Prostate gland (tissue), 2 donors: ENCODE data around the gene TSEN54. TPM values are rescaled to one million over a fixed set of nuclear protein-coding genes. Genes with fewer than 3 reads are reported as not detected.

Experiments used
- DNase-seq: peaks from one replicate; pipeline ENCODE4 v3.0.0-alpha.2; 2019; ENCODE audit warnings: low spot score
- H3K27ac ChIP-seq, 2 donors: fragments of 200-600 bp; sonication (generic); 2 replicates each; pipeline ENCODE4 v1.5.1; 2017 to 2019
- H3K27me3 ChIP-seq: fragments of 200-600 bp; sonication (generic); replicated peaks from 2 replicates; pipeline ENCODE4 v1.5.1; 2019; ENCODE audit not compliant: insufficient read depth
- H3K36me3 ChIP-seq, 2 donors: fragments of 200-600 bp; sonication (generic); 1 replicate in 1 of 2; 2 replicates in 1 of 2; pipeline versions ENCODE4 v1.5.1 to v1.8.1; 2017 to 2019
- H3K4me1 ChIP-seq: fragments of 200-600 bp; sonication (generic); replicated peaks from 2 replicates; pipeline ENCODE4 v1.5.1; 2019
- H3K4me3 ChIP-seq, 2 donors: fragments of 200-600 bp; sonication (generic); 2 replicates each; pipeline ENCODE4 v1.5.1; 2017 to 2019
- H3K9me3 ChIP-seq: fragments of 200-600 bp; sonication (generic); 2 replicates; pipeline ENCODE4 v1.5.1; 2017
- POLR2A ChIP-seq: fragments of 450-650 bp; IDR thresholded peaks from one replicate; pipeline ENCODE4 v1.6.1; 2016; ENCODE audit warnings: antibody characterized with exemption, mild to moderate bottlenecking
- POLR2AphosphoS5 ChIP-seq: sonication (generic); formaldehyde crosslinking; IDR thresholded peaks from one replicate; pipeline ENCODE4 v1.6.1; 2017; ENCODE audit warnings: antibody characterized with exemption
- WGBS: methylation state at CpG from one replicate; pipeline ENCODE4 v1.1.5; 2018; 5-methylcytosine and 5-hydroxymethylcytosine counted together
- intact Hi-C: fragments of 100-400 bp; cut with DNase I; formaldehyde crosslinking; loops from one replicate; pipeline ENCODE4 v1.14.2; 2022
- total RNA-seq, 2 donors: library from RNA; depleted of rRNA; stranded (reverse); fragments of >200 nt; gene quantifications; one replicate each; pipeline ENCODE4 v1.1.0, GENCODE V29; 2016
- TF ChIP-seq, protein P1 (sequence below), 4 experiments: fragments of 200-600 bp in 2 of 4; fragments of 450-650 bp in 2 of 4; sonication (generic) in 2 of 4; IDR thresholded peaks; 1 replicate in 3 of 4; 2 replicates in 1 of 4; pipeline ENCODE4 v1.5.1; 2016 to 2019; ENCODE audit warnings: antibody characterized with exemption in 4 of 4, mild to moderate bottlenecking in 2 of 4, moderate library complexity in 2 of 4

Gene TSEN54
- total RNA-seq, 2 donors from 2014 or later = 45.9 to 56.2 TPM

DNA sequence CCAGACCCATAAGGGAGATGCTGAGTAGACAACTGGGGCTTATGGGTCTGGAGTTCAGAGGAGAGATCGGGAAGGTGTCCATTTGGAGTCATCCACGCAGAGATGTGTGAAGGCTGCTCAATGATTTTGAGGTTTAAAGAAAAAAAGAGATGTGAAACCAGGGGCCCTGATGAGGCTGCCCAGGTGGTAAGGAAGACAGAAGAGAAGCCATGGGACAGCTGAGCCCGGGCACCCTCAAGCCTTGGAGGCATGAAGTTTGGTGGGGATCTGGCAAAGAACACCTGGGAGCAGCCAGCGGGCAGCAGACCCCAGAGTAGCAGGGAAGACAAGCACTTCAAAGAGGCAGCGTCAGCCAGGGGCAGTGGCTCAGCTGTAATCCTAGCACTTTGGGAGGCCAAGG is 50.5 kb downstream of the TSEN54 start:
- Histone ChIP-seq H3K4me1 (no peaks in the 10 kb centered on the region), H3K27ac (no peak overlapping the region), H3K9me3 (no peaks in the 10 kb centered on the region), H3K27me3 (no peaks in the 10 kb centered on the region), H3K36me3 (peaks cover 5% of the 10 kb centered on the region in 2 donors), H3K4me3 (no peak overlapping the region)
- TF ChIP-seq, protein P1, sequence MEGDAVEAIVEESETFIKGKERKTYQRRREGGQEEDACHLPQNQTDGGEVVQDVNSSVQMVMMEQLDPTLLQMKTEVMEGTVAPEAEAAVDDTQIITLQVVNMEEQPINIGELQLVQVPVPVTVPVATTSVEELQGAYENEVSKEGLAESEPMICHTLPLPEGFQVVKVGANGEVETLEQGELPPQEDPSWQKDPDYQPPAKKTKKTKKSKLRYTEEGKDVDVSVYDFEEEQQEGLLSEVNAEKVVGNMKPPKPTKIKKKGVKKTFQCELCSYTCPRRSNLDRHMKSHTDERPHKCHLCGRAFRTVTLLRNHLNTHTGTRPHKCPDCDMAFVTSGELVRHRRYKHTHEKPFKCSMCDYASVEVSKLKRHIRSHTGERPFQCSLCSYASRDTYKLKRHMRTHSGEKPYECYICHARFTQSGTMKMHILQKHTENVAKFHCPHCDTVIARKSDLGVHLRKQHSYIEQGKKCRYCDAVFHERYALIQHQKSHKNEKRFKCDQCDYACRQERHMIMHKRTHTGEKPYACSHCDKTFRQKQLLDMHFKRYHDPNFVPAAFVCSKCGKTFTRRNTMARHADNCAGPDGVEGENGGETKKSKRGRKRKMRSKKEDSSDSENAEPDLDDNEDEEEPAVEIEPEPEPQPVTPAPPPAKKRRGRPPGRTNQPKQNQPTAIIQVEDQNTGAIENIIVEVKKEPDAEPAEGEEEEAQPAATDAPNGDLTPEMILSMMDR (IDR thresholded peaks at IDR 0.05) = no peak
- TF ChIP-seq POLR2A (no peak), POLR2AphosphoS5 (no peak)
- no peak for DNase-seq
- intact Hi-C loops = no loop called here
- WGBS = 96% methylated on average over 5 of the region's 5 CpGs

DNA sequence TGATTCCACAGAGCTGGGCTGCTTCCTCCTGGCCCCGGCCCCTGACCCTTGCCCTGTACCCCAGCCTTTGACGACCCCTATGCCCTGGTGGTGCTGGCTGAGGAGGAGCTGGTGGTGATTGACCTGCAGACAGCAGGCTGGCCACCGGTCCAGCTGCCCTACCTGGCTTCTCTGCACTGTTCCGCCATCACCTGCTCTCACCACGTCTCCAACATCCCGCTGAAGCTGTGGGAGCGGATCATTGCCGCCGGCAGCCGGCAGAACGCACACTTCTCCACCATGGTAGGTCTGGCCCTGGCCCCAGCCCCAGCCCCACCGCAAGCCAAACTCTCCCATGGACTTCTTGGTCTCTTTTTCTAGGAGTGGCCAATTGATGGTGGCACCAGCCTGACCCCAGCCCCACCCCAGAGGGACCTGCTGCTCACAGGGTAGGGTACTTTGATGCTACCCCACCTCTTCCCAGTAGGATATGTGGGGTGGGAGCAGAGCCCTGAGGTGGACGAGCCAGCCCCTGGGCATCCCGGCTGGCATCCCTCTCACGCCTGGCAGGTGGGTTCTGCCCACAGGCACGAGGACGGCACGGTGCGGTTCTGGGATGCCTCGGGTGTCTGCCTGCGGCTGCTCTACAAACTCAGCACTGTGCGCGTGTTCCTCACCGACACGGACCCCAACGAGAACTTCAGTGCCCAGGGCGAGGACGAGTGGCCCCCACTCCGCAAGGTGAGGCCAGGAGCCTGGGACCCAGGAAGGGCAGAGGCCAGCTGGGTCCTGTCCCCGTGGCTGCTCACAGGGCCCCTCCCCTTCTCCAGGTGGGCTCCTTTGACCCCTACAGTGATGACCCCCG is 52.3 kb downstream of the TSEN54 start:
- H3K27me3 ChIP-seq = no peaks in the 10 kb centered on the region
- H3K4me3 ChIP-seq = no peak overlapping the region
- 92% methylated on average over 31 of the region's 31 CpGs for WGBS
- H3K36me3 ChIP-seq = no peaks in the 10 kb centered on the region
- intact Hi-C loops = no loop called here
- TF ChIP-seq POLR2AphosphoS5 = no peak
- TF ChIP-seq, protein P1 (IDR thresholded peaks at IDR 0.05) = no peak
- no peak for TF ChIP-seq POLR2A
- no peak overlapping the region for H3K27ac ChIP-seq
- no peaks in the 10 kb centered on the region for H3K9me3 ChIP-seq
- DNase-seq = no peak
- H3K4me1 ChIP-seq = no peaks in the 10 kb centered on the region

DNA sequence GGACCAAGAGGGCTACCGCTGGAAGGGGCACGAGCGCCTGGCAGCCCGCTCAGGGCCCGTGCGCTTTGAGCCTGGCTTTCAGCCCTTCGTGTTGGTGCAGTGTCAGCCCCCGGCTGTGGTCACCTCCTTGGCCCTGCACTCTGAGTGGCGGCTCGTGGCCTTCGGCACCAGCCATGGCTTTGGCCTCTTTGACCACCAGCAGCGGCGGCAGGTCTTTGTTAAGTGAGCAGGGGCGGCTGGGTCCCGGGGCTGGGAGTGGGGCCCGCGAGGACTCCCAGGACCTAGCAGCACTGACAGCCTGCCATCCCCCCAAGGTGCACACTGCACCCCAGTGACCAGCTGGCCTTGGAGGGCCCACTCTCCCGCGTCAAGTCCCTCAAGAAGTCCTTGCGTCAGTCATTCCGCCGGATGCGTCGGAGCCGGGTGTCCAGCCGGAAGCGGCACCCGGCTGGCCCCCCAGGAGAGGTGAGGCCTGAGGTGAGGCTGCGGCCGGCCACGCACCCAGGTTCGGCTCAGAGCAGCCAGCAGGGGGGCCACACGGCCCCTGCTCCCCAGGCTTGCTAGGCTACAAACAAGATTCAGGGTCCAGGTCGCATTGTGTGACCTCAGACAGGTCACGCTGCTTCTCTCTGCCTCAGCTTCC is 53.8 kb downstream of the TSEN54 start:
- Histone ChIP-seq H3K36me3 (no peaks in the 10 kb centered on the region), H3K27me3 (no peaks in the 10 kb centered on the region), H3K9me3 (no peaks in the 10 kb centered on the region), H3K27ac (no peak overlapping the region), H3K4me1 (no peaks in the 10 kb centered on the region), H3K4me3 (no peak overlapping the region)
- no peak for DNase-seq
- WGBS = 93% methylated on average over 35 of the region's 35 CpGs
- TF ChIP-seq POLR2AphosphoS5 = no peak
- no peak for TF ChIP-seq POLR2A
- TF ChIP-seq, protein P1 (IDR thresholded peaks at IDR 0.05) = no peak
- intact Hi-C loops = no loop called here

DNA sequence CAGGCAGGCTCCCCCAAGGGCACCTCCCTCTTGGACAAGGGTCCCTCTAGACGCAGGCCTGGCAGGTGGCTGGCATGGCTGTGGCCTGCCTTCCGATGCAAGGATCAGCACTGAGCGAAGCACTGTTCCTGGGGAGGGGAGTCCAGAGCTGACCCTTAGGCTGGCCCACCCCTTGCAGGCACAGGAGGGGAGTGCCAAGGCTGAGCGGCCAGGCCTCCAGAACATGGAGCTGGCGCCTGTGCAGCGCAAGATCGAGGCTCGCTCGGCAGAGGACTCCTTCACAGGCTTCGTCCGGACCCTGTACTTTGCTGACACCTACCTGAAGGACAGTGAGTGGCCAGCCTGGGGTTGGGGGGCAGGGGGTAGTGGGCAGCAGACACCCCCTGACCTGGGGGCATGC is 54.4 kb downstream of the TSEN54 start:
- no peak for DNase-seq
- no peak overlapping the region for H3K4me3 ChIP-seq
- TF ChIP-seq POLR2AphosphoS5 (no peak), POLR2A (no peak)
- TF ChIP-seq, protein P1 (IDR thresholded peaks at IDR 0.05) = no peak
- H3K27me3 ChIP-seq = no peaks in the 10 kb centered on the region
- intact Hi-C loops = no loop called here
- no peaks in the 10 kb centered on the region for H3K36me3 ChIP-seq
- H3K4me1 ChIP-seq = no peaks in the 10 kb centered on the region
- WGBS = 89% methylated on average over 11 of the region's 11 CpGs
- H3K9me3 ChIP-seq = no peaks in the 10 kb centered on the region
- no peak overlapping the region for H3K27ac ChIP-seq
